ENCODE measurements around the gene VSIG10L2. TPM values are rescaled to one million over a fixed set of nuclear protein-coding genes. Genes with fewer than 3 reads are reported as not detected.

VSIG10L2 gene
- total RNA-seq, 6 experiments from 2014 or later, result 0.06 TPM; not detected in 5

- TF ChIP-seq POLR2A (IDR thresholded peaks at IDR 0.05) (no peak), CTCF (IDR thresholded peaks at IDR 0.05) (no peak)
- ATAC-seq (no peak), DNase-seq (no peak)
- WGBS (ENCODE audit: insufficient coverage, low coverage, low lambda C conversion rate, missing lambda C conversion rate), result 84% methylated on average over 4 of the region's 4 CpGs
- intact Hi-C loops (cut with DNase I), result no loop called here
- no peaks in the 10 kb centered on the region for H3K27me3 ChIP-seq
- no peak overlapping the region for H3K4me3 ChIP-seq
- no peak overlapping the region for H3K27ac ChIP-seq
- no peaks in the 10 kb centered on the region for H3K36me3 ChIP-seq
- H3K4me1 ChIP-seq, result no peaks in the 10 kb centered on the region
- H3K9me3 ChIP-seq, result no peaks in the 10 kb centered on the region
Measured at GRCh38 chr11:125958872-125959400, 13.1 kb downstream of the VSIG10L2 start.

GRCh38 chr11:125959511-125959910, 13.7 kb downstream of the VSIG10L2 start:
- H3K36me3 ChIP-seq, result no peaks in the 10 kb centered on the region
- no peak overlapping the region for H3K4me3 ChIP-seq
- intact Hi-C loops (cut with DNase I), result no loop called here
- H3K27me3 ChIP-seq, result no peaks in the 10 kb centered on the region
- no peaks in the 10 kb centered on the region for H3K9me3 ChIP-seq
- 87% methylated on average over 6 of the region's 6 CpGs for WGBS (ENCODE audit: insufficient coverage, low coverage, low lambda C conversion rate, missing lambda C conversion rate)
- ATAC-seq, result no peak
- no peak for DNase-seq
- H3K4me1 ChIP-seq, result no peaks in the 10 kb centered on the region
- no peak overlapping the region for H3K27ac ChIP-seq
- TF ChIP-seq POLR2A (IDR thresholded peaks at IDR 0.05), result no peak
- TF ChIP-seq CTCF (IDR thresholded peaks at IDR 0.05), result no peak

GRCh38 chr11:125959931-125960330, 14.1 kb downstream of the VSIG10L2 start:
- no peaks in the 10 kb centered on the region for H3K36me3 ChIP-seq
- H3K4me1 ChIP-seq, result no peaks in the 10 kb centered on the region
- H3K27ac ChIP-seq, result no peak overlapping the region
- intact Hi-C loops (cut with DNase I), result no loop called here
- no peaks in the 10 kb centered on the region for H3K27me3 ChIP-seq
- DNase-seq, result no peak
- TF ChIP-seq CTCF (IDR thresholded peaks at IDR 0.05) (no peak), POLR2A (IDR thresholded peaks at IDR 0.05) (no peak)
- H3K9me3 ChIP-seq, result no peaks in the 10 kb centered on the region
- H3K4me3 ChIP-seq, result no peak overlapping the region
- no peak for ATAC-seq
- 86% methylated on average over 10 of the region's 10 CpGs for WGBS (ENCODE audit: insufficient coverage, low coverage, low lambda C conversion rate, missing lambda C conversion rate)

- no peak for TF ChIP-seq CTCF (IDR thresholded peaks at IDR 0.05)
- TF ChIP-seq POLR2A (IDR thresholded peaks at IDR 0.05), result no peak
- no peak overlapping the region for H3K4me3 ChIP-seq
- no peaks in the 10 kb centered on the region for H3K36me3 ChIP-seq
- ATAC-seq, result no peak
- intact Hi-C loops (cut with DNase I), result no loop called here
- H3K27me3 ChIP-seq, result no peaks in the 10 kb centered on the region
- no peaks in the 10 kb centered on the region for H3K9me3 ChIP-seq
- WGBS (ENCODE audit: insufficient coverage, low coverage, low lambda C conversion rate, missing lambda C conversion rate), result 84% methylated on average over 6 of the region's 6 CpGs
- no peaks in the 10 kb centered on the region for H3K4me1 ChIP-seq
- DNase-seq, result no peak
- H3K27ac ChIP-seq, result no peak overlapping the region
Measured at GRCh38 chr11:125960771-125961170, 14.9 kb downstream of the VSIG10L2 start.

GRCh38 chr11:125967515-125967914, 21.7 kb downstream of the VSIG10L2 start:
- Histone ChIP-seq H3K4me3 (no peak overlapping the region), H3K4me1 (peaks cover 0 to 5% (median 0%) of the 10 kb centered on the region in 4 donors), H3K27me3 (no peaks in the 10 kb centered on the region), H3K27ac (no peak overlapping the region), H3K9me3 (no peaks in the 10 kb centered on the region), H3K36me3 (no peaks in the 10 kb centered on the region)
- no peak for ATAC-seq
- no peak for DNase-seq
- intact Hi-C loops (cut with DNase I), result no loop called here
- TF ChIP-seq CTCF (IDR thresholded peaks at IDR 0.05), result no peak
- TF ChIP-seq POLR2A (IDR thresholded peaks at IDR 0.05), result no peak
- WGBS (ENCODE audit: insufficient coverage, low coverage, low lambda C conversion rate, missing lambda C conversion rate), result 93% methylated on average over 4 of the region's 4 CpGs

Data from right lobe of liver (tissue), 6 donors.